K562 (cell line): ENCODE measurements around the gene THAP5. TPM values are rescaled to one million over a fixed set of nuclear protein-coding genes. Genes with fewer than 3 reads are reported as not detected.

Source experiments
- BCLAF1 ChIP-seq, 2 experiments: fragments of 450-650 bp in 1 of 2; IDR thresholded peaks; 2 replicates each; pipeline ENCODE4 v1.6.1; 2011 to 2017; ENCODE audit warnings: low read depth in 2 of 2, antibody characterized with exemption in 1 of 2, borderline replicate concordance in 1 of 2, low read length in 1 of 2, mild to moderate bottlenecking in 1 of 2, mixed read lengths in 1 of 2; ENCODE audit not compliant: control insufficient read depth in 1 of 2
- IRF9 ChIP-seq: fragments of 450-650 bp; IDR thresholded peaks from 2 replicates; pipeline ENCODE4 v1.6.1; 2016; ENCODE audit warnings: missing biosample characterization, missing genetic modification characterization
- LCOR ChIP-seq: sonication (generic); formaldehyde crosslinking; IDR thresholded peaks from 2 replicates; pipeline ENCODE4 v1.8.0; 2022; ENCODE audit warnings: mild to moderate bottlenecking, missing genetic modification reagents
- THRB ChIP-seq: fragments of 450-650 bp; formaldehyde crosslinking; conservative IDR thresholded peaks from 2 replicates; pipeline ENCODE4 v1.4.0; 2022; ENCODE audit warnings: mild to moderate bottlenecking, missing genetic modification characterization
- ZNF655 ChIP-seq: fragments of 250-450 bp; sonication (Bioruptor Pico); IDR thresholded peaks from 2 replicates; pipeline ENCODE4 v1.5.0; 2021
- ZNF696 ChIP-seq: fragments of 250-450 bp; sonication (Bioruptor Pico); conservative IDR thresholded peaks from 2 replicates; pipeline ENCODE4 v1.4.0; 2020; ENCODE audit warnings: mild to moderate bottlenecking, moderate library complexity
- polyA plus RNA-seq, 8 experiments: library from polyadenylated mRNA; depleted of rRNA in 4 of 8; stranded (reverse) in 5 of 8; unstranded in 3 of 8; fragments of >200 nt; fragmentation: Nextera tagmentation in 2 of 8; fragmentation: Illumina TruSeq in 1 of 8; extraction: Ambion mirVana in 2 of 8; extraction: Trizol in 1 of 8; gene quantifications; 2 replicates each; pipeline versions ENCODE4 v1.2.1 to v1.2.3, GENCODE V29; 2011 to 2014; ENCODE audit warnings: inconsistent platforms in 1 of 8, missing spikeins in 1 of 8
- total RNA-seq, 7 experiments: library from RNA; depleted of rRNA in 6 of 7; stranded (reverse); fragments of >200 nt in 6 of 7; fragmentation: Illumina TruSeq in 2 of 7; extraction: Trizol in 2 of 7; gene quantifications; 2 replicates each; pipeline versions ENCODE4 v1.2.1 to v1.2.3, GENCODE V29; 2011 to 2021; ENCODE audit warnings: low replicate concordance in 1 of 7

Gene THAP5
- total and polyA plus RNA-seq, 9 of the 15 experiments (the other 6 are each of a cell fraction or from before 2014, with no cell fraction given), result 16.5 to 58.1 (median 28.2) TPM

GRCh38 chr7:108576116-108576515, 6.6 kb upstream of the THAP5 start (continued):
- TF ChIP-seq ZNF696 (CRISPR knock-in tag) (no peak), IRF9 (no peak), LCOR (CRISPR knock-in tag) (no peak), BCLAF1 (IDR thresholded peaks at IDR 0.05; ENCODE audit: borderline replicate concordance in 1 of 2, control insufficient read depth in 1 of 2, low read depth in 2 of 2, low read length in 1 of 2) (no peak), THRB (CRISPR knock-in tag) (peak; percentile 94), ZNF655 (CRISPR knock-in tag) (no peak)
